IMR-90 (cell line): ENCODE data around the gene C1orf56. TPM values are rescaled to one million over a fixed set of nuclear protein-coding genes. Genes with fewer than 3 reads are reported as not detected.

Experiments used
- ATAC-seq: fragments of 200-7000 bp; cut with Tn5 transposase; 2 replicates; pipeline ENCODE4 v1.9.1; 2020; ENCODE audit warnings: low read depth, mild to moderate bottlenecking, moderate library complexity
- BruUV-seq: library from RNA; stranded (reverse); fragments of 400-500 nt; replicated peaks from 2 replicates; lab custom pipeline; 2021; lab: Mats Ljungman, UMichigan
- CTCF ChIA-PET: fragments of 300-600 bp; formaldehyde crosslinking; extraction: SDS; loops from one replicate; lab custom pipeline; 2021; ENCODE audit warnings: antibody characterized with exemption; lab: Yijun Ruan, JAX
- POLR2A ChIA-PET: fragments of 300-600 bp; sonication (Branson Sonifier 250); formaldehyde crosslinking; loops from one replicate; lab custom pipeline; 2022; ENCODE audit warnings: antibody characterized with exemption; ENCODE audit not compliant: unreplicated experiment; lab: Charles Lee
- DNase-seq: peaks from one replicate; pipeline ENCODE4 v3.0.0; 2013
- H2AFZ ChIP-seq: replicated peaks from 2 replicates; pipeline ENCODE3; 2013; ENCODE audit warnings: low read length, mild to moderate bottlenecking; ENCODE audit not compliant: poor library complexity
- H2AK5ac ChIP-seq: 2 replicates; pipeline ENCODE4 v1.6.1; 2013; ENCODE audit warnings: low read depth, low read length, inconsistent platforms
- H2AK9ac ChIP-seq: replicated peaks from 2 replicates; pipeline ENCODE3; 2013; ENCODE audit warnings: mild to moderate bottlenecking, low read depth, low read length, moderate library complexity; ENCODE audit not compliant: poor library complexity
- H2BK120ac ChIP-seq: 2 replicates; pipeline ENCODE4 v1.6.1; 2013; ENCODE audit warnings: low read depth, low read length, inconsistent platforms
- H2BK15ac ChIP-seq: 3 replicates; pipeline ENCODE4 v1.6.1; 2013; ENCODE audit warnings: low read depth, low read length, inconsistent platforms
- H2BK20ac ChIP-seq: 2 replicates; pipeline ENCODE4 v1.6.1; 2013; ENCODE audit warnings: low read depth, mild to moderate bottlenecking, inconsistent platforms, low read length, moderate library complexity
- H2BK5ac ChIP-seq: 2 replicates; pipeline ENCODE4 v1.6.1; 2013; ENCODE audit warnings: mild to moderate bottlenecking, low read depth, low read length, inconsistent platforms; ENCODE audit not compliant: poor library complexity, severe bottlenecking
- H3K14ac ChIP-seq: replicated peaks from 2 replicates; pipeline ENCODE4 v1.6.1; 2013; ENCODE audit warnings: low read depth, low read length, inconsistent platforms
- H3K18ac ChIP-seq: 2 replicates; pipeline ENCODE4 v1.6.1; 2013; ENCODE audit warnings: low read depth, low read length, control low read depth
- H3K23ac ChIP-seq: 2 replicates; pipeline ENCODE4 v1.6.1; 2013; ENCODE audit warnings: low read depth, low read length, inconsistent platforms
- H3K27ac ChIP-seq: 2 replicates; pipeline ENCODE4 v1.5.1; 2013; ENCODE audit warnings: mild to moderate bottlenecking, control low read depth, low read length; ENCODE audit not compliant: insufficient read depth
- H3K27me3 ChIP-seq: 2 replicates; pipeline ENCODE4 v1.6.1; 2013; ENCODE audit warnings: low read length; ENCODE audit not compliant: control insufficient read depth, insufficient read depth
- H3K36me3 ChIP-seq: 2 replicates; pipeline ENCODE4 v1.6.1; 2013; ENCODE audit warnings: low read length, mixed read lengths; ENCODE audit not compliant: control insufficient read depth, insufficient read depth
- H3K4ac ChIP-seq: 2 replicates; pipeline ENCODE4 v1.6.1; 2013; ENCODE audit warnings: low read depth, low read length, inconsistent platforms
- H3K4me1 ChIP-seq: 2 replicates; pipeline ENCODE4 v1.6.1; 2013; ENCODE audit warnings: low read length, mixed read lengths; ENCODE audit not compliant: control insufficient read depth, insufficient read depth
- H3K4me2 ChIP-seq: 2 replicates; pipeline ENCODE4 v1.6.1; 2013; ENCODE audit warnings: low read depth, mild to moderate bottlenecking, control low read depth, low read length, moderate library complexity
- H3K4me3 ChIP-seq: 2 replicates; pipeline ENCODE4 v1.5.1; 2013; ENCODE audit warnings: low read depth, mild to moderate bottlenecking, control low read depth, low read length, moderate library complexity; ENCODE audit not compliant: insufficient read depth
- H3K56ac ChIP-seq: 2 replicates; pipeline ENCODE4 v1.6.1; 2013; ENCODE audit warnings: low read length, inconsistent platforms; ENCODE audit not compliant: insufficient read depth; ENCODE audit errors: extremely low read depth
- H3K79me1 ChIP-seq, 2 experiments: 2 replicates each; pipeline ENCODE4 v1.6.1; 2013; ENCODE audit warnings: low read length in 2 of 2, inconsistent platforms in 1 of 2, low read depth in 1 of 2
- H3K9ac ChIP-seq: 2 replicates; pipeline ENCODE4 v1.6.1; 2013; ENCODE audit warnings: low read depth, low read length, control low read depth
- H3K9me1 ChIP-seq: 2 replicates; pipeline ENCODE4 v1.6.1; 2013; ENCODE audit warnings: low read length, inconsistent platforms; ENCODE audit not compliant: insufficient read depth
- H3K9me3 ChIP-seq: 2 replicates; pipeline ENCODE4 v1.6.1; 2013; ENCODE audit warnings: low read length; ENCODE audit not compliant: control insufficient read depth, insufficient read depth
- H4K20me1 ChIP-seq: 2 replicates; pipeline ENCODE4 v1.6.1; 2013; ENCODE audit warnings: low read length, inconsistent platforms; ENCODE audit not compliant: insufficient read depth
- H4K5ac ChIP-seq: 2 replicates; pipeline ENCODE4 v1.6.1; 2013; ENCODE audit warnings: mild to moderate bottlenecking, low read depth, low read length, control low read depth
- H4K8ac ChIP-seq, 2 experiments: 2 replicates each; pipeline ENCODE4 v1.6.1; 2013; ENCODE audit warnings: low read depth in 2 of 2, low read length in 2 of 2, control low read depth in 1 of 2, inconsistent platforms in 1 of 2
- H4K91ac ChIP-seq: 2 replicates; pipeline ENCODE4 v1.6.1; 2013; ENCODE audit warnings: low read depth, low read length, inconsistent platforms; ENCODE audit not compliant: insufficient read depth
- POLR2A ChIP-seq: IDR thresholded peaks from 2 replicates; pipeline ENCODE4 v1.6.1; 2012; ENCODE audit warnings: mild to moderate bottlenecking, low read depth, low read length
- RFX5 ChIP-seq: IDR thresholded peaks from 2 replicates; pipeline ENCODE4 v1.8.0; 2012; ENCODE audit warnings: low read depth, mild to moderate bottlenecking, low read length, moderate library complexity
- SMC3 ChIP-seq: fragments of 150-350 bp; IDR thresholded peaks from 2 replicates; pipeline ENCODE4 v1.6.1; 2016; ENCODE audit warnings: low read depth, mild to moderate bottlenecking, antibody characterized with exemption, low read length, moderate library complexity
- WGBS, 2 experiments: methylation state at CpG; one replicate each; pipeline versions ENCODE4 v1.1.5 to v1.1.7; 2013; ENCODE audit warnings: missing lambda C conversion rate in 2 of 2; ENCODE audit not compliant: insufficient read length in 1 of 2; ENCODE audit errors: extremely low coverage in 2 of 2; 5-methylcytosine and 5-hydroxymethylcytosine counted together
- dilution Hi-C: fragments of 300-500 bp; cut with HindIII; formaldehyde crosslinking; loops from one replicate; pipeline ENCODE4 v1.14.3; 2018; ENCODE audit warnings: low sequenced_read_pairs; ENCODE audit not compliant: unreplicated experiment
- in situ Hi-C: fragments of 300-500 bp; cut with MboI; formaldehyde crosslinking; loops from 3 replicates; pipeline ENCODE4 v1.14.3; 2019; ENCODE audit warnings: low sequenced_read_pairs, inconsistent platforms, mixed read lengths
- intact Hi-C: fragments of 100-400 bp; cut with micrococcal nuclease; formaldehyde crosslinking; loops from 2 replicates; pipeline ENCODE4 v1.10.0; 2022
- polyA plus RNA-seq, 3 experiments: library from polyadenylated mRNA; depleted of rRNA; stranded (reverse); fragments of >200 nt; gene quantifications; 2 replicates each; pipeline ENCODE4 v1.2.3, GENCODE V29; 2012; ENCODE audit warnings: low replicate concordance in 1 of 3
- total RNA-seq: library from RNA; depleted of rRNA; stranded (reverse); fragments of >200 nt; gene quantifications from 2 replicates; pipeline ENCODE4 v1.2.3, GENCODE V29; 2012
- TF ChIP-seq, protein P1 (sequence below): fragments of 150-350 bp; IDR thresholded peaks from 2 replicates; pipeline ENCODE4 v1.6.1; 2017; ENCODE audit warnings: mild to moderate bottlenecking, antibody characterized with exemption, low read length, low read depth

C1orf56 gene
- total and polyA plus RNA-seq, 2 of the 4 experiments (the other 2 are of a cell fraction): 0.54 to 1.2 TPM

DNA sequence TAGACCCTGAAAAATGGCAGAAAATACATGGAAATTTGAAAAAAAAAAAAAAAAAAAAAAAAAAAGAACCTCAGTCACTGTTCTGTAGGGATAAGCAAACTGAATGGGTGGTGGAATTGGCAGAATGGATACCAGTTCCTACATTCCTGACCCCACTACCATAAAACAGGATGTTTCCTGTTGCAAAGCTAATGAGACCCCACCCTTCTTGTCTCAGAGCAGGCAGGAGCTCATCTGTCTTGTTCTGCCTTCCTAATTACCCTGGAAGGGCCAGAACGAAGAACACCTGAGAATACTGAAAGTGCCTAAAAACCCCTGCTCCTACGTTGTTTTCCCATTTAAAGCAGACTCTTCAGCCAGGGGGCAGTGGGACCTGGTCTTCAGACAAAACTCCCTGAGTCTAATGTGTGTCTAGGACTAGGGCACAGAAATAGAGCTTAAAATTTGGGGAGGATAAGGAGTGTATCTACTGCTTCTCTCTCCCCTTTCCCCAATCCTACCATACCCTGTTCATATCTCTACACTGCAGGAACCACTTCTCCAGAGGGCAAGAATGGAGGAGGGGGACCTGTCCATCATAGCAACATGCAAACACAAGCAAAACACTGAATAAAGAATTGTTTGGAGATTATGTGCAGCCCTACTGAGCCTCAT, 3.9 kb downstream of the C1orf56 start:
- ATAC-seq (no peak), DNase-seq (no peak)
- Histone ChIP-seq H3K4me3 (no peak overlapping the region), H3K9ac (no peak overlapping the region), H4K8ac (no peak overlapping the region), H4K5ac (no peak overlapping the region), H3K27me3 (no peaks in the 10 kb centered on the region), H3K9me1 (peaks cover 18% of the 10 kb centered on the region), H3K9me3 (no peaks in the 10 kb centered on the region), H2BK15ac (no peak overlapping the region), H3K56ac (no peak overlapping the region), H3K27ac (no peak overlapping the region), H2BK20ac (no peak overlapping the region), H3K4ac (no peak overlapping the region), H3K79me1 (peaks cover 29 to 76% of the 10 kb centered on the region in 2 experiments), H2BK120ac (no peak overlapping the region), H3K36me3 (peaks cover 46% of the 10 kb centered on the region), H2AK9ac (no peak overlapping the region), H3K4me2 (no peak overlapping the region), H3K23ac (no peak overlapping the region), H3K14ac (no peak overlapping the region), H4K20me1 (peaks cover 30% of the 10 kb centered on the region), H3K4me1 (peaks cover 9% of the 10 kb centered on the region), H3K18ac (no peak overlapping the region), H2AFZ (no peak overlapping the region), H2AK5ac (no peak overlapping the region), H2BK5ac (no peak overlapping the region), H4K91ac (no peak overlapping the region)
- in situ Hi-C loops: no loop called here
- no TSS peak for BruUV-seq
- TF ChIP-seq RFX5 (no peak), SMC3 (no peak), POLR2A (no peak; the same call in 1 of the 2 replicates)
- TF ChIP-seq, protein P1, sequence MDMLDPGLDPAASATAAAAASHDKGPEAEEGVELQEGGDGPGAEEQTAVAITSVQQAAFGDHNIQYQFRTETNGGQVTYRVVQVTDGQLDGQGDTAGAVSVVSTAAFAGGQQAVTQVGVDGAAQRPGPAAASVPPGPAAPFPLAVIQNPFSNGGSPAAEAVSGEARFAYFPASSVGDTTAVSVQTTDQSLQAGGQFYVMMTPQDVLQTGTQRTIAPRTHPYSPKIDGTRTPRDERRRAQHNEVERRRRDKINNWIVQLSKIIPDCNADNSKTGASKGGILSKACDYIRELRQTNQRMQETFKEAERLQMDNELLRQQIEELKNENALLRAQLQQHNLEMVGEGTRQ: no peak
- WGBS, 2 experiments: 100% methylated on average over 1 of the region's 2 CpGs; no CpG with 5 or more reads in 1 of the 2 experiments
- CTCF ChIA-PET: interaction anchor here (1.0 kb wide), 1 partner anchor 8 kb away, joined by 3 read pairs; the partner anchor contains the start of gene CDC42SE1
- dilution Hi-C loops: no loop called here
- intact Hi-C loops: no loop called here
- POLR2A ChIA-PET: interaction anchor here (1.2 kb wide), 1 partner anchor 11 kb away, joined by 3 read pairs; no protein-coding TSS in a partner anchor
